Muscle of back (tissue), 11 donors: ENCODE results near the gene FAM83G. TPM values are rescaled to one million over a fixed set of nuclear protein-coding genes. Genes with fewer than 3 reads are reported as not detected.

Experiments
- DNase-seq, 3 donors: peaks; one replicate each; pipeline versions ENCODE4 v3.0.0 to v3.0.0-alpha.2; 2013
- polyA plus RNA-seq, 10 donors: library from polyadenylated mRNA; unstranded; fragments of 120-200 nt; gene quantifications; one replicate each; pipeline ENCODE4 v1.2.1, GENCODE V29; 2013; ENCODE audit not compliant: insufficient read length in 10 of 10

FAM83G gene
- polyA plus RNA-seq, 10 donors = 0.06 to 1.8 (median 0.24) TPM

GRCh38 chr17:19009970-19010369 lies 5.4 kb upstream of the FAM83G start:
- no peak for DNase-seq

DNA sequence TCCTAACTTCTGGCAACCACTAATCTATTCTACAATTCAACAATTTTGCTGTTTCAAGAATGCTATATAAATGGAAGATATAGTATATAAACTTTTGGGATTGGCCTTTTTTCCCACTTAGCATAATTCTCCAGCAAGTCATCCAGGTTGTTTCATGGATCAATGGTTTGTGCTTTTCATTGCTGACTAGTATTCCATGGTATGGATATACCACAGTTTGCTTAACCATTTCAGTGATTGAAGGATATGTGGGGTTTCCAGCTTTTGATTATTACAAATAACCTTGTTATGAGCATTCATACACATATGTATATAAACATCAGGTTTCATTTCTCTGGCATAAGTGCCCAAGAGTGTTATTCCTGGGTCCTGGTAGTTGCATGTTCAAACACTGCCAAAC lies 2.1 kb upstream of the FAM83G start:
- DNase-seq = no peak

- no peak for DNase-seq
These were observed 1.3 kb upstream of the FAM83G start for GRCh38 chr17:19005789-19006430.

DNA sequence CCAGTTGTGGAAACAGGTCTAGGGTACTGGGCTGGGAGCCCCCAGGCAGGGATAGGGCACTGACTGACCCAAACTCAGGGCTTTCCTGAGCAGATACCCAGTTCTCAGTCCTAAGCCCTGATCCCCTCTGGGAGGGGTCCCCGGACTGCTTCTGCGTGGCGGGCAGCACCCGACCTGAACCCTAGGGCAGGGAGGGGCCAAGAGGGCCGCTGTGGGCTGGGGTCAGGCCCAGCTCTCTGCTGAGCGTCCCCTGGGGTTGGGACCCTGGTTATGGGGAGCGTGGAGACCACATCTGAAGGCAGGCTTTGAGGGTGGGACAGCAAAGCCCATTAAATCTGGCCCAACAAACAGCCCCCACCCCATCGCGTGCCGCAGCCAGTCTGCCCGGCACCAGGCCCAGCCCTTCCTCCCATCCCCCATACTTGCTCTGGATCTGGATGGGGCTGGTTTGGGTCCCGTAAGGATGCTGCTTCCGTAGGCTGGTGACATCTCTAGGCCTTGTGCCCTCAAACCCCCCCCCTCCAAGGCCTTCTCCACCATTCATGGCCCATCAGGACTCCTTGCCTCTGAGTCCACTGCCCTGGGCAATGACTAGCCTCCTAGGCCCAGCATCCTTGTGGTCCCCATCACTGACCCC lies 691 bp upstream of the FAM83G start:
- no peak for DNase-seq

DNA sequence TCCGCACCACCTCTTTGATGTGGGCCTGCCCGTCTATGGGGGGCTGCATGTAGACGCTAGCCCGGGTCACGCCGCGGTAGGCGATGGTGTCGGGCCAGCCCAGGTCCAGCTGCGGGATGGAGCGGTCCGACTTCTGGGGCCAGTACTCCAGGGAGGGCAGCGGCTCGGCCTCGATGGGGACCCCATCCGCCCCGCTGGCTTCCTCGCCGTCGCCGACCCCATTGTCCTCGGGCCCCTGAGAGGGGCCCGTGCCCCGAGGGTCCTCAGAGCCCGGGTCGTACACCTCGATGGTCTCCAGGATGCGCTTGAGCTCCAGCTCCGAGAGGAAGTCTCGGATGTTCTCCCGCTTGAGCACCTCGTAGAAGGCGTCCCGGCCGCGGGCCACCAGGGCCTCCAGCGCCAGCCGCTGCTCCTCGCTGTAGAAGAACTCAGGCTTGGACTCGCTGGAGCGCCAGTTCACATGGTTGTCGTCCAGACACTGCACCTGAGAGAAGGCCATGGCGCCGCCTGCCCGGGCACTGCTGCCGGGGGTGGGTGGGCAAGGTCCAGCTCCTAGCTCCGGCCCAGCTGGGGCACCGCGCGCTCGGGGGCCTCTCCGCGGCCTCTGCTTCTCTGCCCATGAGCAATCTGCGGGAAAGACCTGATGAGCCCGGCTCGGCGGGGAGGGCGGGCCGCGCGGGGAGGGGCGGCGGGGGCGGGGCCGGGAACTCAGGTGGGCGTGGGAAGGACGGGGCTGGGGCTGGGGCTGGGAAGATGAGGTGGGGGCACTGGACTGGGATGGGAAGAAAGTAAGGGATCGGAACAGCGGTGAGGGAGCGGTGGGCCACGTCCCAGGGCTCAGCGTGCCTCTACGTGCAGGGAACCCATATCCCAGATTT lies 782 bp downstream of the FAM83G start:
- peak in 2 of 3 donors; percentile 6 to 59 for DNase-seq

DNA sequence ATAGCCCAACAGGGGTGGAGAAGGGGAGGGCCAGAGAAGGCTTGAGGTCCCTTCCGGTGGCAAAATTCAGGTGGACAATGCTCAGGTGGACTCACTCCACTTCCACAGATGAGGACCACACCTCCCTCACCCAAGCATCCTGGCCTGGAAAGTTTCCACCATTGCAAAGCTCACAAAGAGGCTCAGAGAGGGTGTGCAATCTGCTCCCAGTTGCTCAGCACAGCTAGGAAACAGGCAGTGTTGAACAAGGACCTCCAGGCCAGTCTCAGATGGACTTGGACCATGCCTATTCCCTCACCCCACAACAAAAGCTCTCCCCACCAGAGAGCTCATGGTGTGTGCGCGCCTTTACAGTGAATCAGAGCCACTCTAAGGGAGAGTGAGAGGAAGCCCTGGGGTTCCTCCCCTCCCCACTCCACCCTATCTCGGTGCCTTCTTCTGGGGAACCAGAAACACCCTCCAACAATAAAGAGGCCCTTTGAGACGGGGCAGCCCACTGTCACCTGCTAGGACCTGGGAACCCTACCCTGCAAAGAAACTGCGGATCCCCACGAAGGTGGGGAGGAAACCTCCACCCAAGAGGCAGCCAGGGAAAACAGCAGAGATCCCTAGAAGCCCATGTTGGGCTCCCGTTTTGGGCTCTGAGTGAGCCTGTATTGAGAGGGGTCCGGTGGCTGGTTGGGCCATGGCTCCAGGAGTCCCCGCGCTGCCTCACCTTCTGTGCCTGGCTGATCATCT lies 1.6 kb downstream of the FAM83G start:
- peak in 1 of 3 donors; percentile 11 for DNase-seq

DNA sequence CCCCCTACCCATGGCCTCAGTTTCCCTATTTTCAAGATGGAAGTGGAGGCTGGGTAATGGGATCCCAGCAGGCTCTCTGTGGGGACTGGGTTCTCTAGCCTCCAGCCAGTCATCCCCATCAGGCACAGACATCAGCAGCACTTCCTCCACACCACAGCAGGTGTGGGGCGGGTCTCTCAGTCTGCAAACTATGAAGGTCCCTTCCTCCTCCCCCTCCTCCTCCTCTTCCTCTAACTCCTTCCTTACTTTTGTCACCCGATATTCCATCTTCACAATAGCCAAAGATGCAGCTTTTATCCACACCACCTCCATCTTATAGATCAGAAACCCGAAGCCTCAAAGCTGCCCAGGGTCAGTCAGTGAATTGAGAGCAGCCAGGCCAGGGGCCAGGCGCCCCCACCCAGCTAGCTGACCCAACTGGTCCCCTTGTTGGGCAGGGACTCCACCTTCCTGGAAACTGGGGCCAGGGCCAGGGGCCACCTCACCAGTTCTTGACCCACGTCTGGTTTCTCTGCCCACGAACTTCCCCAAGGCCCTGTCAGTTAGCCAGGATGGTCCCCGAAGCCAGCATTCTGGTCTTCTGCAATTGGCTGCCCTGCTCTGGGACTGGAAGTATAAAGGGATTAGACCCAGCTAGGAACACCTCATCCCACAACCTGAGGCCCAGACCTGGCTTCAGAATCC lies 2.5 kb downstream of the FAM83G start:
- no peak for DNase-seq

GRCh38 chr17:19000531-19001325 lies 3.8 kb downstream of the FAM83G start:
- DNase-seq = peak in 2 of 3 donors; percentile 26 to 39

DNA sequence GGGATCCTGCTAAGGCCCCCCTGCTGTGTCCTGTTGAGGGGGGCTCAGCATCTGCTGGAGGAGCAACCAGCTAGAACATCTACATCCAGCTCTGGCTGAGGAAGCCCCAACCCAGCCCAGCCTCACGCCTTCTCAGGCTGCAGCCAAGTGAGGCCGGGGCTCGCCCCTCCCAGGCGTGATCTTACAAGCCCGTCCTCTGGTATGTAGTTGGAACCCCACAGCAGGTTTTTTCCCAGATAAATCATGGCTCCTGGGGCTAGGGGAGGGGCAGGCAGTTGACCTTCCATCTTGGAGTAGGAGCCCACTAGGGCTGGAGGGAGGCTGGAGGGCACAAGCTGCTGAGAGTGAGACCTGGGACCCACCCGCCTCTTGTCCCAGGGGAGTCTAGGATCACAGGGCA lies 4.7 kb downstream of the FAM83G start:
- DNase-seq = no peak

- DNase-seq = no peak
These were observed 5.2 kb downstream of the FAM83G start for GRCh38 chr17:18999394-18999793.

DNA sequence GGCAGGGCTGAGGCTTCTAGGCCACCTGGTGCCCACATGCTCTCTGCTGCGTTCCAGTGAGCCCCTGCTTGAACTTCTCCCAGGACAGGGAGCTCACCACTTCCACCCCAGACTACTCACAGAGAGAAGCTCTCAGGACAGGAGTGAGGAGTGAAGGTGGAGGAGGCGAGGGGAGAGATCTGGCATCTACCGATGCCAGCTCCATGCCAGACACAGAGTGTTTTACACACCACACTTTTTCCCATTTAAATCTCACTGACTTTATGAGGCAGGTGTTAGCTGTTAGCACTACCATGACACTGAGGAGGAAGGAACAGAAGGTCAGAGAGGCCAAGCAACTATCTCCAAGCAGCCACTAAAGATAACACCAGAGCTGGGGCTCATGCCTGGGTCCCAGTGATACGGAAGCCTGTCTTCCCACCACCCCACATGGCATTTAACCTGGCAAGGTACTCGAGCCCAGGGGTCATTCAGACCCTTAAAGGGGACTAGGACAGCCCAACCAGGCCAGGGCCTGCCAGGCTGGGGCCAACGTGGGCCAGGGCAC lies 6.8 kb downstream of the FAM83G start:
- no peak for DNase-seq

DNA sequence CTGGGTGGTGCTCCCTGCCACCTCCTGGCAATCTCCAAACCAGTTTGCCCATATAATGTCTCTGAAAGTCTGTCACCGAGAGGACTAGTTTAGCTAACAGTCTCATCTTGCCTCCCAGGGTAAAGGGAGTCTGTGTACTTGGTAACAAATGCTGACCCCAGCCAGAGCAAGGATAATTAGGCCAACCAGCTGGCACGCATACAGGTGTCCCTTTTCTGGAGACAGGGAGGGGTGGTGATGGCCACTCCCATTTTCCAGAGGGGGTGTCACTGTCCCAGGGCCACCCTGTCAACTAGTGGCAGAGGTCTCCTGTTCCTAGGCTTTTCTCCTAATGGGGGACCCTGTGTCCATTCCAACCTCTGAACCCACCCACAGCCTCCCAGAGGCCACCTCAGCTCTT lies 8.1 kb downstream of the FAM83G start:
- DNase-seq = no peak

DNA sequence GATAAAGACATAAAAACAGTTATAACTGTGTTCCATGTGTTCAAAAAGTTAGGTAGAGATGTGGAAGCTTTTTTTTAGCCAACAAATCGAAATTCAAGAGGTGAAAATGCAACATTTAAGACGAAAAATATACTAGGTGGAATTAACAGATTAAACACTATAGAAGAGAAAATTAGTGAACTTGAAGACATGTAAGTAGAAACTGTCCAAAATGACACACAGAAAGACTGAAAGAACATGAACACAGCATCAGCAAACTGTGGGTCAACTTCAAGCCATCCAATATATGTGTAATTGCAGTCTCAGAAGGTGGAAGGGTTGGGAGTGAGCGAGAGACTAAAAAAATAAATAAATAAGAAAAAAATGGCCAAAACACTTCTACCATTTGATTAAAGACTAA lies 9.3 kb downstream of the FAM83G start:
- DNase-seq = no peak

GRCh38 chr17:18994631-18995030 lies 9.9 kb downstream of the FAM83G start:
- no peak for DNase-seq

DNA sequence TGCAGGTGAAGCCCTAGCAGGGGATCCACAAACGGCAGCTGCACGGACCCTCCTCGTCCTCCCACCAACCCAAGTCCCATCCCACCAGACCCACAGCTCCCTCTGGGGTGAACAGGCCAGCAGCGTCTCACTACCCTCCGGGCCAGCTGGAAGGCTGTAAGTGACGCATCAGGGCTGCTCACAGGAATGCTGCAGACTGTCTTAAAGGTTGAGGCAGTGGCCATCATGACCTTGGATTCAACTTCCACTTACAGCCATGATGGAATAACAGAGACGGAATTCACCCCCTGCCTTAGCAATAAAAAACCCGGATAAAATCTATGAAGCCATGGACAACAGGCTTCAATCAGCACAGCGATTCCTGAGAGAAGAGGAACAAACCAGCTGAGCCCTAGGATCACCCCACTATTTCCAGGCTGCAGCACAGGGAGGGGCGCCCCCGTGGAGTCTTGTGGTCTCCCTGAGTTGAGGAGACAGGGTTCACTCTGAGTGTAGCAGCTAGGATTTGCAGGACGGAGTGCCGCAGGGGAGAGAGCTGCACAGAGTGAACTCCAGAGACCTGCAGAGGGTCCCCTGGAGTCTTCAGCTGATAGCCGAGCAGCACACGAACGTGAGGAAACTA lies 10.5 kb downstream of the FAM83G start:
- no peak for DNase-seq

DNA sequence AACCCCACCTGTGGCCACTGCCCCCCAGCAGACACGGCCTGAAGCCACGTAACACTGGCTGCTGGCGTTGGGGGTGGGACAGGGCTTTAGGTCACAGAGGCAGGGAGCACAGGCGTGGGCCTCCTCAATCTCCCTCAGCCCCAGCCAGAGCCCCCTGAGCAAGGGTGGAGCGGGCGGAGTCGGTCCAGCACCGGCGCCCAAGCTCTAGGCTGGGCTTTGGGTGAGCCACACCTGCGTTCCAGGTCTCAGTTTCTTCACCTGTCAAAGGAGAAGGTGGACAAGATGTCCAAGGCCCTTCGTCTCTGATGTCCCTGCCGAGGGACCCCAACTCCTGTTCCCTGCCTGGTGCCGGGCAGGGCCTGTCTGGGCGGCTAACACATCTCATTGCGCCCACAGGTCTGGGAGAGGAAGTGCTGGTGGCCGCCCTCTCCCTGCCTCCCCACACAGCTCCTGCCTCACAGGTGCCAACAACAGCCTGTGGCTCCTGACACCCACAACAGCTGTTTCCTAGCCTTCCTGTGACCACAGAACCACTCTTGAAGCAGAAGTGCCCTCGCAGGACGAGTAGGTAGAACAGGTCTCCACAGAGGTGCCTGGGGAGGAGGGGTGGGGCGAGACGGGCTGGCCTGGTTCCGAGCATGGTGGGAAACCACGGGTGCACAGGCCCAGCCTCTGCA lies 12.0 kb downstream of the FAM83G start:
- no peak for DNase-seq

DNA sequence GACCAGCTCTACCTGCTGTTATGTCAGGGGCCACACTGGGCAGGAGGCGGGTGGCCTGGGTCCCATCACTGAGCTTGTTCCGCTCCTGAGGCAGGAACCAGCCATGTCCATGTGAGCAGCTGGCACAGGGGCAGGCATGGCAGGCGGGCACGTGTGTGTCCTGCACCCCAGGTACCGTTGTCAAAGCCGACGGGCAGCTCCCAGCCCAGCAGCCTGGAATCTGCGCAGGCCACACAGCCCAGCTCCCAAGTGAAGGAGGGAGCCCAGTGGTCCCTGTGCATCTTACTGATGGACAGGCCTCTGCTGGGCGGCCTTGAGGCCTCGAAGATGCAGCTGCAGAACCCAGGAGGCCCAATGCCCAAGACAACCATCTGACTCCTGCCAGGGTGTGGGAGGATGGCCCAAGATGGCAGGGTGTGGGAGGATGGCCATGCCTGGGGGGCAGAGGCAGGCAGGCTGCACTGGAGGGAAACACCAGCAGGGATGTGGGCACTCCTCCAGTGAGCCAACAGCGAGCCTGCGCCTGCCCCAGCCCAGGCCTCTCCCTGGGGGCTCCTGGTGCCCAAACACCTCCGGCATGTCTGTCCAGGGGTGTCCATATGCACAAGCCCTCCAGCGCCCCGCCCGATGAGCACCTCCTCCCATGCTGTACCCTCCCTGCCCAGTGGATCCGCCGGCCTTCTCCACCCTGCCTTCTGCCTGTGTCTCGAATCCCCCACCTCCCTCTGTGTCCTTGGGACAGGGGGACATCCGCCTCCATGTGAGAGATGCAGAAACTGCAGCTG lies 12.8 kb downstream of the FAM83G start:
- no peak for DNase-seq

- DNase-seq = no peak
These were observed 14.2 kb downstream of the FAM83G start for GRCh38 chr17:18990331-18990730.
